ENCODE results near the gene IFNGR2.

IFNGR2 gene, protein sequence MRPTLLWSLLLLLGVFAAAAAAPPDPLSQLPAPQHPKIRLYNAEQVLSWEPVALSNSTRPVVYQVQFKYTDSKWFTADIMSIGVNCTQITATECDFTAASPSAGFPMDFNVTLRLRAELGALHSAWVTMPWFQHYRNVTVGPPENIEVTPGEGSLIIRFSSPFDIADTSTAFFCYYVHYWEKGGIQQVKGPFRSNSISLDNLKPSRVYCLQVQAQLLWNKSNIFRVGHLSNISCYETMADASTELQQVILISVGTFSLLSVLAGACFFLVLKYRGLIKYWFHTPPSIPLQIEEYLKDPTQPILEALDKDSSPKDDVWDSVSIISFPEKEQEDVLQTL

DNA sequence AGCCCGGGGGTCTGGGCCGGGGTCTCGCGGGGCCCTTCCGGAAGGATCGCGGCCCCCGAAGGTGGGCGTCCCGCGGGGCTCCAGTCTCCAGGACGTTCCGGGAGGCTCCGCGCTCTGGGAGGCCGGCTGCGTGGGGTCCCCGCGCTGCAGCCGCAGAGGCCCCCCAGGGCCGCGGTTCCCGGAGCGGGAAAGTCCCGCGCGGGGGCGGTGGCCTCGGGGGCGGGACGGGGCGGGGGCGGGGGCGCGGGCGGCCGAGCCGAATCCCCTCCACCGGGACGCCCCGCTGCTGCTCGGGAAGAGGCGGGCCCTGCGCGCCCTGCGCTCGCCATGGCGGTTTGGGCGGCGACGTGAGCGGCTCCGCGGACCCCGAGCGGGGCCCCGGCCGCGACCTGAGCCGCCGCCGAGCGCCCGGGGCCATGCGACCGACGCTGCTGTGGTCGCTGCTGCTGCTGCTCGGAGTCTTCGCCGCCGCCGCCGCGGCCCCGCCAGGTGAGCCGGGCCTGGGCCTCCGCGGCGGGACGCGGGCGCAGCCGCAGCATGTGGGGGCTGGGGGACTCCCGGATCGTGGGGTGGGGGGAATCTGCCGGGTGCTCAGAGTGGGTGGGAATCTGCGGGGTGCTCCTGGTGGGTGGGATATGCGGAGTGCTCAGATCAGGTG, at the start of gene IFNGR2:
IFNGR2 (plus strand) TSS at position 286 of the 658 bp plus-strand sequence; CDS start at position 417, 131 bp downstream.
- peak in 35 of 42 donors; percentile 16 to 68 (median 47) for DNase-seq
- intact Hi-C loops (cut with DNase I): no loop called here

DNA sequence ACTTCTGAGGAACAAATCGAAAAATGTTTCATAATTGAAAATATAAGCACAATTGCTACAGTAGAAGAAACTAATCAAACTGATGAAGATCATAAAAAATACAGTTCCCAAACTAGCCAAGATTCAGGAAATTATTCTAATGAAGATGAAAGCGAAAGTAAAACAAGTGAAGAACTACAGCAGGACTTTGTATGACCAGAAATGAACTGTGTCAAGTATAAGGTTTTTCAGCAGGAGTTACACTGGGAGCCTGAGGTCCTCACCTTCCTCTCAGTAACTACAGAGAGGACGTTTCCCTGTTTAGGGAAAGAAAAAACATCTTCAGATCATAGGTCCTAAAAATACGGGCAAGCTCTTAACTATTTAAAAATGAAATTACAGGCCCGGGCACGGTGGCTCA, 47.9 kb upstream of the IFNGR2 start:
- DNase-seq: no peak
- intact Hi-C loops (cut with DNase I): no loop called here

DNA sequence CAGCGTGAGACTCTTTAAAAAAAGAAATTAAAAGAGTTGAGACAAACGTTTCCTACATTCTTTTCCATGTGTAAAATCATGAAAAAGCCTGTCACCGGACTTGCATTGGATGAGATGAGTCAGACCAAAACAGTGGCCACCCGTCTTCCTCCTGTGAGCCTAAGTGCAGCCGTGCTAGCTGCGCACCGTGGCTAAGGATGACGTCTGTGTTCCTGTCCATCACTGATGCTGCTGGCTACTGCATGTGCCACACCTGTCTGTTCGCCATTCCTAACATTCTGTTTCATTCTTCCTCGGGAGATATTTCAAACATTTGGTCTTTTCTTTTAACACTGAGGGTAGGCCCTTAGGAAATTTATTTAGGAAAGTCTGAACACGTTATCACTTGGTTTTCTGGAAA, 47.2 kb upstream of the IFNGR2 start:
- intact Hi-C loops (cut with DNase I): no loop called here
- DNase-seq: no peak

DNA sequence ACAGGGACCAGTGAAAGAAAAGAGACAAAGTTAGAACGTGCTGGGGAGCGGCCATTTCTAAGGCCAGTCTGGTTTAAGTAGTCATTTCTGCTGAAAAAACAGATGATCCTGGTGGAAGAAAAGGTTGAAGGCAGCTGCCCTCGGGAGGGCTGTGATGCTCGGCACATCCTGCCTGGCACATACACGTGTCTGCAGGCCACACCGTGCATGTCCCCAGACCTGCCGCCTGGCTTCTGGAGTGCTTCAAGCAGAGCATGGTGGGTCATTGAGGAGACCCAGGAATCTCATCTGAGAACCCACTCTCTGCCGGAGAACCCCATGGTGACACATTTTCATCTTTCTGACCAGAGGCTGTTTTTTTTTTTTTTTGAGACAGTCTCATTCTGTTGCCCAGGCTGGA, 46.0 kb upstream of the IFNGR2 start:
- intact Hi-C loops (cut with DNase I): no loop called here
- DNase-seq: no peak

DNA sequence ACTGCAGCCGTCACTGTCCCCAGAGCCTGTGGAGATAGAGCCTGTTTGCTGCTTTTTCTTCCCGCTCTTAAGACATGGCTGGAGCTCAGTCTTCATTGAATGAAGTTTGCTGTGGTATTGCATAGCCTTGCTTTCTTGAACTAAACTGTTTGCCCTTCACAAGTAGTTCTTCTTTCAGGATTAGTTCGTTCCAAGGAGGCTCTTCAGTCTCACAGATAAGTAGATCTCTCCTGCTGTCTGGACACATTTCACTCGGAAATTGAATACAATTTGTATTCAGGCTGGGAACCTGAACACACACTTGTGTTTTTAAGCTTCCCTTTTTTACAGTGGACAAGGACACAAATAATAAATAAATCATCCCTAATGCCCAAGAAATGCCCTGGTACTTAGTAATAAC, 43.8 kb upstream of the IFNGR2 start:
- intact Hi-C loops (cut with DNase I): no loop called here
- DNase-seq: no peak

DNA sequence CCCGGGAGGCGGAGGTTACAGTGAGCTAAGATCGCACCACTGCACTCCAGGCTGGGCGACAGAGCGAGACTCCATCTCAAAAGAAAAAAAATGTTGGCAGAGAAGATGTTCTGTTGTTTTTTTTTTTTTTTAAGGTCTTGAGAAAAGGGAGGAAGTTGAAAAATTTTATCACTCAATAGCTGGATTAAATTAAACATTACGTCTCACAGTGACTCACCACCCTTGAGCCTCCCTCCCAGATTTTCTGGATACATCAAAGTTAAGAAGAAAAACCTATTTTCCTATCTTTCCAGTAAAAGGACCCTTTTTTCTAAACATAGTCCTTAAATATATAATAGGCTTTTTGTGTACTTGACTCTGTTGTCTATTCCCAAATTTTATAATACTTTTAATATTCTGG, 42.9 kb upstream of the IFNGR2 start:
- DNase-seq: no peak
- intact Hi-C loops (cut with DNase I): loop anchor here (5.0 to 10.0 kb wide), 2 partner anchors 95 to 158 kb away; partner anchors contain the start of gene IL10RB

DNA sequence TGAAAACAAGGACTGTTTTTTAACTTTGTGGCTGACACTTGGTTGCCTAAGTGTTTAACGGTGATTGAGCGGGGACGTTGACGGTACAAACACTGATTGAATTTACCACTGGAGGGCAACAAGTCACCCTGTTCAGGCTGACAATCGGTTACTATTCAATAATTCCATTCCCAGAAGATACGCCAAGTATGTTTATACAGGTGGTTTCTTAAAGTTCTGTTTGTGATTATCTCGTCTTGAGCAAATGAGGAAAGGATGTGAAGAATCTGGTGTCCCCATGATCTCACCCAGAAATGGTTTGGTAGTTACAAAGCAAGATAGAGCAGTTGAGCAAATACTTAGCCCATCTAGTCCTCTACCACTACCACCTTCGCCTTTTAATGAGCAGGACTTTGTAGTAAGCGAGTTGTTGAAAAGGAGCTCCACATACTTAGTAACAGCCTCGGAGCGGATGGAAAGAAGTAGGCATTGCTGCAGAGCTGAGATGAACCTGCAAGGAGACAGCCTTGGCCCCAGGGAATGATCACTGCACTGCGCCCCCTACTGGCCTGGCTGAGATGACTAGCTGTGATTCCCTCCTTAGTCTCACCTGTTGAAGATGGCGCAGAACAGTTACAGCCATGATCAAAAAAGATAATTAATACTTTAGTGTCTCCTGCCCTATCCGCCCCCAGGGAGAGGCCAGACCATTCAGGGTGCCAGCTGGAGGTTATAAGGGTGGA, 42.2 kb upstream of the IFNGR2 start:
- DNase-seq: peak; percentile 66 to 93 (median 84)
- intact Hi-C loops (cut with DNase I): loop anchor here (5.0 to 10.0 kb wide), 2 partner anchors 96 to 159 kb away; partner anchors contain the start of gene IL10RB

DNA sequence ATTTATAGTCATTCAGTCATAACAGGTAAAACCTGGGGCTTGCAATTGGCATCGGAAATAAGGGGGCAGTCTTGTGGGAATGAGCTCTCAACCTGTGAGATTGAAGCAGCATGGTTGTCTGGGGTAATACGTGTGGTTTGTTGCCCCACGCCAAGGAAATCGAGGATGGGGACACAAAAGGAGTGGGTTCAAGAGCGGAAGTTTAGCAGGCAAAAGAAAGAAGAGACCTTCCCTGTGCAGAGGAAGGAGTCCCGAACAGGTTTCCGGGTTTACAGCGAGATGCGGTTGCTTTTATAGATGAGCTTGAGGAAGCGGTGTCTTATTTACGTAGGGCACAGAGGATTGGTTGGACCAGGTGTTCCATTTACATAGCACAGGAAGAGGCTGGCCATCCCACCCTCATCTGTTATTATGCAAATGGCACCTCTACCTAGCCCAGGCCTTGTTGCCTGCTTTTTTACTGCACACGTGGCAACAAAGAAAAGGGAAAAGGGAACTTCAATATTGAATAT, 41.1 kb upstream of the IFNGR2 start:
- intact Hi-C loops (cut with DNase I): loop anchor here (5.0 to 10.0 kb wide), 2 partner anchors 97 to 160 kb away; partner anchors contain the start of gene IL10RB
- peak in 28 of 42 donors; percentile 14 to 68 (median 34) for DNase-seq

DNA sequence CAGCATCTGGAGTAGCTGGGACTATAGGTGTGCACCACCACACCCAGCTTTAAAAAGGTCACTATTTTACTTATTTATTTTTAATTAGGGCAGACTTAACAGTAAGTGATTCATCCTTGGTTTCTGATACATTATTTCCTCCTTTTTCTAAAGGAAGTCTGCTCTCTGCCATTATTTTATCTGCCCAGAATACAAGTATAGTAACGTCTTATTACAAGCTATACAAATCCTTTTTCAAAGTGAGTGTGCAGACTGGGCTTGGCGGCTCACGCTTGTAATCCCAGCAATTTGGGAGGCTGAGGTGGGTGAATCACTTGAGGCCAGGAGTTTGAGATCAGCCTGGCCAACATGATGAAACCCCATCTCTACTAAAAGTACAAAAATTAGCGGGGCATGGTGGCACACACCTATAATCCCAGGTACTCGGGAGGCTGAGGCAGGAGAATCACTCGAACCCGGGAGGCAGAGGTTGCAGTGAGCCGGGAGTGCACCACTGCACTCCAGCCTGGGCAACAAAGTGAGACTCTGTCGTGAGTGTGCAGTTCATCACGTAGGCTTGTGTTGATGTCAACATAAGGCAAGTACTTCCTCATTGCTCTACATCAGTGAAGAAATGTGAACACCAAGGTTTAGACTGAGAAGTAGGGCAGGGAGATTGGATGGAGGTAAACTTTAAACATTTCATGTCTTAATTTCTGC, 39.2 kb upstream of the IFNGR2 start:
- intact Hi-C loops (cut with DNase I): loop anchor here (5.0 to 10.0 kb wide), 2 partner anchors 99 to 162 kb away; partner anchors contain the start of gene IL10RB
- peak in 4 of 42 donors; percentile 14 to 40 (median 28) for DNase-seq

DNA sequence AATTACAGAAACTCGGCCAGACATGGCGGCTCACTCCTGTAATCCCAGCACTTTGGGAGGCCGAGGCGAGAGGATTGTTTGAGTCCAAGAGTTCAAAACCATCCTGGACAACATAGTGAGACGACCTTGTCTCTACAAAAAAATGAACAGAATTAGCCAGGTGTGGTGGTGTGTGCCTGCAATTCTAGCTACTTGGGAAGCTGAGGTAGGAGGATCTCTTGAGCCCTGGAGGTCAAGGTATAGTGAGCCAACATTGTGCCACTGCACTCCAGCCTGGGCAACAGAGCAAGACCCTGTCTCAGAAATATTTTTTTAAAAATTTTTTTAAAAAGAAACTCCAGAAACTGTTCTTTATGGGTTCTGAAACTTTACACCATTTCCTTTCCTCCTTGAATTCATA, 38.4 kb upstream of the IFNGR2 start:
- DNase-seq: peak in 1 of 42 donors; percentile 31
- intact Hi-C loops (cut with DNase I): loop anchor here (5.0 to 10.0 kb wide), 2 partner anchors 100 to 163 kb away; partner anchors contain the start of gene IL10RB

DNA sequence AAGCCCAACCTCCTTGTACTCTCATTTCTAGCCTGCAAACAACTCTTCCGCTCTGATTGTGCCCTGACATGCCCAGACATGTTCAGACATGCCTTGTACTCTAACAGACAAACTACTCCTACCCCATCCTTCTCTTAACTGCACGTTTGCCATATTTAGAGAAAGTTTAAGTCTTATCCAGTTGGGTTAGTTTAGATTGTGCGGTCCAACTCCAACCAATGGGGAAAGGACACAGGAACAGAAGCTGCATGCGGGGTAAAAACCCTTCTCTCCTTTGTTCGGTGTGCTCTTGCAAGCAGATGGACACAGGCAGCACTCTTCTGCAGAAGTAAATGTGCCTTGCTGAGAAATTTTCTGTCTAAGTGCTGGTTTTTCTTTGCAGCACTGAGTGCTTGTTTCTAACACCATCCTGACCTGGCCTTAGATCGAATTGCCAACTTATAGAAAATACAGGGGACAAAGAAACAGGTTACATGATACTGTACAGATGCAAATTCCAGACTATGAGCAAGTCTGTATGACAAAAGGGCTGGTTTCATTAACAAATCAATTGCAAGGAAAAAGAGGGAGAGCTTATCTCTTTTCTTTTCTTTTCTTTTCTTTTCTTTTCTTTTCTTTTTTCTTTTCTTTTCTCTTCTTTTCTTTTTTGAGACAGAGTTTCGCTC, 35.8 kb upstream of the IFNGR2 start:
- DNase-seq: no peak
- intact Hi-C loops (cut with DNase I): loop anchor here (10.0 kb wide), 1 partner anchor 103 kb away; the partner anchor contains the start of gene IL10RB

DNA sequence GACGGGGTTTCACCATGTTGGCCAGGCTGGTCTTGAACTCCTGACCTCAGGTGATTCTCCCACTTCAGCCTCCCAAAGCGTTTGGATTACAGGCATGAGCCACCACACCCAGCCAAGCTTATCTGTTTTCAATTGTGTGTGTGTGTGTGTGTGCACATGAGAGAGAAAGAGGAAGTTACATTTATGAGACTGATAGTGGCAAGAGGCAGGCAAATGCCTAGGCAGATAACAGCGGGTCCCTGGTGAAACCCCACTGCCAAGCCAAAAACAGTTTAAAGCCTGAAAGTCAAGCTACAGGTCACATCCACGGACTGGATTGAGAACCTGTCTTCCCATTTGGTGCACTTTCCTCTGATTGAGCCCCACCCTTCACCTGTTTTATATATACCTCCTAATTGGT, 35.1 kb upstream of the IFNGR2 start:
- intact Hi-C loops (cut with DNase I): loop anchor here (10.0 kb wide), 1 partner anchor 103 kb away; the partner anchor contains the start of gene IL10RB
- no peak for DNase-seq

DNA sequence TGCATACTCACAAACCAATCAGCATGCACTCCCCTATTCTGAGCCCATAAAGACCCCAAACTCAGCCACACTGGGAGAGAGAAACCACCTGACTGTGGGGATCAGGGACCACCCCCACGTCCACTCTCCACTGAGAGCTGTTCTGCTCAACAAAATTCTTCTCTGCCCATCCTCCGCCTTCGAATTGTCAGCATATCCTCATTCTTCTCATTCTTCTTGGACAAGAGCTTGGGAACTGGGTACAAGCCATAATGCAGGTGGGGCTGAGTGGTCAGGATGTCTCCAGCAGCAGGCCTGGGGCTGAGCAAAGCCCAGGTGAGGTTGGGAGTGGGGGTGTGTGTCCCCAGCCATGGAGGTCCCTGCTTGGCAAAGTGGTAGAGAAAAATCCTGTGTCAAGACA, 34.6 kb upstream of the IFNGR2 start:
- intact Hi-C loops (cut with DNase I): loop anchor here (10.0 kb wide), 1 partner anchor 104 kb away; the partner anchor contains the start of gene IL10RB
- no peak for DNase-seq

DNA sequence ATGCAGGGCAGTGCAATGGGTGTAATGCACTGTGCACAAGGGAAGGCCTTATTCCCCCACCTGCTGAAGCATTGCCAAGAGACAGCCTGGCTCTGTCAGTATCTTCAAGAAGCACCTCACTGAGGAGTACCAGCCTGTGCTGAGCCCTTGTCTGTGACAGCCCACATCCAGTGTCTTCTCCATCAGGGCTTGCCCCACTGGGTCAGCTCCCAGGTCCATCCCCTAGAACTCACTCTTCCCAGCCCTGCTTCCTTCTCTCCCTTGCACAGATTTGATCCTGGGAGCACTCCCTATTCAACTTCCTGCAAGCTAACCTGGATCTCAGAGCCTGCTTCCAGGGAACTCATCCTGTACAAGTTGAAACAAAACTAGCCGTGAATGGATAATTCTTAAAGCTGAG, 33.6 kb upstream of the IFNGR2 start:
- no peak for DNase-seq
- intact Hi-C loops (cut with DNase I): loop anchor here (10.0 kb wide), 1 partner anchor 105 kb away; the partner anchor contains the start of gene IL10RB

DNA sequence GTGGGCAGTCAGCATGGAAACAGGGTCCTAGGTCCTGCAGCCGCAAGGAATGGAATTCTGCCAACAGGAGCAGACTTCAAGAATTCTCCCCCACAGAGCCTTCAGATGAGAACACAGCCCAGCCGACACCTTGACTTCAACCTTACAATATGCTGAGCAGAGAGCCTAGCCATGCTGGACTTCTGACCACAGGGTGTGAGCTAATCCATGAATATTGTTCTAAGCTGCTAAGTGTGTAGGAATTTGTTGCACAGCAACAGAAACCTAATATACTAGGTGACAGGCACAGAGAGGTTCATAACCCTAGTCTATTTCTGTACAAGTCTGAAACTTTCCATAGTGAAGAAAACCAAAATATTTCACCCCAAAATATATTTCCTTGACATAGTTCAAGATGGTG, 32.9 kb upstream of the IFNGR2 start:
- intact Hi-C loops (cut with DNase I): no loop called here
- no peak for DNase-seq

DNA sequence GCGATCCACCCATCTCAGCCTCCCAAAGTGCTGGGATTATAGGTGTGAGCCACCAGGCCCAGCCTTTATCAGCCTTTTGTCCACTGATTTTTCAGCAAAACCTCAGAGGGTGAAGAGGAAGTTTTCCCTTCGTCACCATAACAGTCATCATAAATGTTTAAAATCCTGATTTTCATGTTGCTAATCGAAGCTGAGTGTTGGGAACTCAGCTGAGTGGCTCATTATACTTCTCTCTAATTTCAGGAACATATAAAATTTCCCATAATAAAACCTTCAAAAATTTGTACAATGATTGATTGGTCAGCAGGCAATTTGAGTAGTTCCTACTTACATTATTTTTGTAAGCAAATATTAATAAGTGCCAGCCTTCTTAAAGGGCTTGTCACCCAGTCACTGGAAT, 31.8 kb upstream of the IFNGR2 start:
- DNase-seq: no peak
- intact Hi-C loops (cut with DNase I): no loop called here

DNA sequence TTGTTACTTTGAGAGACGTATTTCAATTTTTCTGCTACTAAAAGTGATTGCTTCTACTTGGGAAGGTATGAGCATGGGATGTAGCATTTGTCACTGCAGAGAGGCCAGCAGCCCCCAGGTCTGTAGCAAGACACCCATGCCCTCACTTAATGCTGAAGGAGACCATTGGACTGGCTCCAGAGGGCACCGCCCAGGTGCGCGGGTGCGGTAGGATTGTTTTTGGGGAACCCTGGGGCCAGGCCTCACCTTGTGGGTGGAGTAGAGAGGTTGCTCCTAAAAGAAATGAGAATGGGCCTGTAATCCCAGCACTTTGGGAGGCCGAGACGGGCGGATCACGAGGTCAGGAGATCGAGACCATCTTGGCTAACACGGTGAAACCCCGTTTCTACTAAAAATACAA, 30.6 kb upstream of the IFNGR2 start:
- DNase-seq: no peak
- intact Hi-C loops (cut with DNase I): no loop called here

DNA sequence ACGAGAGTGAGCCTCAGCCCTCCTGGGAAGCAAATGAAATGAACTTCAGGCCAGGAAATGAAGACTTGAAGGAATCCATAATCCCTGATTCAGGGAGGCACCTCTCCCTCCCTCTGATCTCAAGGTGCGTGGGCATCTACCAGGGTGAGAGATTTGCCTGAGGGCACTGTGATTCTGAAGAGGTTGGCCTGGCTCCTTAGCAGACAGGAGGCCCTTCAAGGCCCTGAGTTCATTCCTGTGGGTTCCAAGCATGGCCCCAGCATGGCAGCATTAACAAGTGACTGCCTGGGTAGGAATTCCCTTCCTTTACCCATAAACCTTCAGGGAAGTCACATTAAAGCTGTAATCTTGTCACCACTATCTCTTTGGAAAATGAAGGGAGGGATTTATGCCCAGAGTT, 29.8 kb upstream of the IFNGR2 start:
- intact Hi-C loops (cut with DNase I): no loop called here
- DNase-seq: no peak
